DMS 273 treated with DMSO at 0.1 percent for 48 hours (cell line): ENCODE results near the gene ART1.
"Not testable (repeated sequence)": the region's sequence is repeated elsewhere in the genome, so short reads cannot be mapped to it uniquely, and the experiment has no call there.

ENCODE experiments used
- DNase-seq: peaks from one replicate; lab custom pipeline; 2025; lab: John Stamatoyannopoulos, UW

Gene ART1

GRCh38 chr11:3644817-3645235 is at the start of gene ART1:
TSS of gene ART1 (plus strand) at chr11:3645128. CDS start at chr11:3659214, 14,086 bp downstream.
- no peak for DNase-seq

DNA sequence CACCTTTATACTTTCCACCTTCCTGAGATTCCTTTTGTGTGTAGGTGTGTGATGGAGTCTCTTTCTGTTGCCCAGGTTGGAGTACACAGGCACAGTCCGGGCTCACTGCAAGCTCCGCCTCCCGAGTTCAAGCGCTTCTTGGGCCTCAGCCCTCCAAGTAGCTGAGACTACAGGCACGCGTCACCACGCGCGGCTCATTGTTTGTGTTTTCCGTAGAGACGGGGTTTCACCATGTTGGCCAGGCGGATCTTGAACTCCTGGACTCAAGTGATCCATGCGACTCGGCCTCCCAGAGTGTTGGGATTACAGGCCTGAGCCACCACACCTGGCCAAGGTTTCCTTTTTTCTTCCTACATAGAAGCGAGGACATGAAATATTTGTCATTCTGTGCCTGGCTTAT is 47.2 kb upstream of the ART1 start:
- not testable (repeated sequence) for DNase-seq

- DNase-seq, result not testable (repeated sequence)
Measured at GRCh38 chr11:3600201-3600600, 44.7 kb upstream of the ART1 start.

DNA sequence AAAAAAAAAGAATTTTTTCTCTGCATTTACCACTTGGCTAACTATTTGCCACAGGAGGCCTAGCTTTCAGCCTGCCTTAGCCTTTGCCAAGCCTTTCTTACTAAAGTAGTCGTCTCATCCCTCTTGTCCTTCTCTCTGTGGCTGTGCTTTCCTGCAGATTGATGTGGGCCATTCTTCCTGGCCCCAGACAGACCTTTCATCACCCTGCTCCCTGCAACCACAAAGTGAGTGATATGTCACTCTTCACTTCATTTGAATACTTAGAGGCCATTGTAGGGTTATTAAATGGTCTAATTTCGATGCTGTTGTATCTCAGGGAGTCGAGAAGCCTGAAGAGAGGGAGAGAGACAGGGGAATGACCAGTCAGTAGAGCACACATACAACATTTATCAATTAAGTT is 40.8 kb upstream of the ART1 start:
- DNase-seq, result no peak

DNA sequence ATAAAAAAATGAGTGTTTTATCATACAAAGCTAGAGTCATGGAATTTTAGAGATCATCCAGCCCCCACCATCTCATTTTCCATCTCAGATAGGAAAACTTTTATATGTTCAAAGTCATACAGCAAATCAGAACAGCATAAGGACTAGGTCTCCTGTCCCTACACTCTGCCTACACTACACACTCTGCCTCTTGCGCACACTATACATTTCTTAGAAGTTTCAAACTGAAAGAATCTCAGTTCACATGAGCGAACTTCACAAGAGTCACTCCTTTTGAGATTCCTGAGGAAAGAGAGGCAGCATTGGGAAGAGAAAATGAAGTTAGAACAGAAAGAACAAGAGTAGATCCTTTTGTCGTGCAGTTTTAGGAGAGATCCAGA is 39.7 kb upstream of the ART1 start:
- no peak for DNase-seq

GRCh38 chr11:3605771-3606203 is 39.1 kb upstream of the ART1 start:
- DNase-seq, result no peak

DNA sequence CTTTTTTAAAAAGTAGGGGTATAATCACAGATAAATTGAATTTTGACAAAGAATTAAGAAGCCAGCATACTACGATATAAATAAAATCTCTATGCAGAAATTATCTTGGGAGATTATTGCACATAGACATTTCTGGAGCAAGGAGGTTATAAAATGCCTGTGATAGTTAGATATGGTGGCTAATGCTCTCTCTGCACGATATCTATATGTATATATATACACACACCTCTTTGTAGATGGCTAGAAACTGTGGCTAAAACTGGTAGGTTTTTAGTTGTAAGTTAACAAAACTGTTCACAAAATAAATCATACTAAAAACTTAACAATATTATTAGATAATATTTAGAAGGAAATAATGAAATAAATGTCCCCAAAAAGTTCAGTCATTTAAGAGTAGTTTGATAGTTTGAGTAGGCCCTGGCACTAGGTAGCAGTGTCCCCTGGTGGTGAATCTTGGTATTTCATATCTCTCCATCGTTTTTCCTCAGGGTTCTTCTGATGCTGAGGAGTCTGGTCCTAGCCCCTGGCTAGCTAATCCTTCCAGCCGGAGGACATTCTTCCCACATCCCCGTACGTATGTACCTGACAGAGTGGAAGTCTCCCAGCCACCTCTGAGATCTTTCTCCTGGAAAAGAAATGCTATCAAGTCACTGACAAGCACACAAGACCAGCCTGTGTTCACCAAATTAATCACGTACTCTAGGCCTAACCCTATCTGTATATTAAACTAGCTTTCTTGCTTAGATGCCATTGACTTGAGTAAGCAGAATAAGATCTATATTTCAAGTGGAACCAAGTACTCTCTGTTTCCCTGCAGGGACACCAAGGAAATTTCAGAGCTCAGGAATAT is 35.3 kb upstream of the ART1 start:
- no peak for DNase-seq

- no peak for DNase-seq
Measured at GRCh38 chr11:3610846-3611245, 34.1 kb upstream of the ART1 start.

GRCh38 chr11:3611976-3612678 is 32.8 kb upstream of the ART1 start:
- no peak for DNase-seq

DNA sequence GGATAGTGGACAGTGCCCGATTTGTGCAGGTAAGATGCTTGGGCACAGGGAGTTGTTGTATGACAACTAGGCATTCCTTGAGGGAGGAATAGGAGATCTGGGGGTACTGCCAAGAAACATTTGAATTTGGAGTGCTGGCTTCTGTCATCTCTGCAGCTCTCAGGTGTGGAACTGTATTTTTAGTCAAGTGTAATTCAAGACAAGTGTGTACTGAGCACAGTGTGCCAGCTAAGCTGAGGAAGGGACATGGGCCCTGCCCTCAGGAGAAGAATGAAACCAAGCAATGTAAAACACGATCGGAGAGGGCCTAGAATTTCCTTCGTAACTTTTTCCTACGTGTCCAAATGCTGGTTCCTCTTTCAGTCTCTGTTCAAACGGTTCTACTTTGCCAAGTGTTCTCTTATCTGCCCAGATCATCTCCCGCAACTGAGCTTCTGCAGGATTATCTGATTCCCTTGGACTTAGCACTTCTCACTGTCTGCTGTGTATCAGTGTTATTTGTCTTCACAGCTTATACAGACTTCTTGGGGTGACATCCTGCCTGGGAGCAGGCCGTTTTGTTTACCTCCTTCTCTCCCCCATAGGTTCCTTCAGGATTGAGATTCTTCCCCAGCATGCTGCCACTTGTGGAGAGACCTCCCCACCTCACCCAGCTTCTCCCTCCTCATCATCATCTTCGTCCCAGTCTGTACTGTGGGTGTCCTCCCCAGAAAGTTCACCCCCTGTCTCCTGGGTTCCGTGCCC is 30.8 kb upstream of the ART1 start:
- no peak for DNase-seq

DNA sequence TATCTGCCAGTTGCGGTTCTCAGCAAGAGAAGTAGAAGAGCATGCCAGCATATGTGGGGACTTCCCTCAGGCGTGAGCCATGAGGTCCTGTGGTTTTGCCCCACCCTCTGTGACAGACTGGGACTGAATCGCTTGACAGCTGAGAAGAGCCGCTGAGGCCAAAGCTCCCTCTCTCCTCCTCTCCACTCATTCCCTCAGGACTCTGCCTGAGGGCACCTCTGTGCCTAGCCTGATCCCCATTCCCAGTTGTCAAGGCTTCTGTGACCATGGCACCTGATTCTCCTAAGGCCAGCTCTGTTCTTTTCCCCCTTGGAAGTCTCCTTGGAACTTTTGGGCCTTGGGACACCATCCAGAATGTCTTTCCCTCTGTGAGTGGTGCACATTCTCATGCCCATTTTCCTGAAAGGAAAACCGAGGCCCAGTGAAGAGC is 30.2 kb upstream of the ART1 start:
- DNase-seq, result no peak

DNA sequence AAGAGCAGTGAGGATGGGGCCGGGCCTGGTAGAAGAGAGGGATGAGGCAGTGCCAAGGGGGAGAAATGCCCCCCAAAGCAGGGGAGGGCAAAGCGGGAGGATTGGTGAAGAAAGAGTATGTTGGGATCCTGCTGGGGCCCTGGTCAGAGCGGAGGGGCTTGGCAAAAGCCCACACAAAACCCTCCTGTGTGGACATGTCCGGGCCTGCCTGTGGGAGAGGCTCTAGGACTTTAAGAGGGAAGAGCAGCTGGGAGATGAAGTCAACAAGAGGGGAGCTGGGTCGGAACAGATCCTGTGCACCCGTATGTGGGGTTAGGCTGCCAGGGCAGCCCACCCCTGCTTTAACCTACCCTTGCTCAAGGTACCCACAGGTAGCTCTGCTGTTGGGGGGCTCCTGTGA is 28.9 kb upstream of the ART1 start:
- DNase-seq, result no peak

- DNase-seq, result no peak
Measured at GRCh38 chr11:3616721-3617460, 28.0 kb upstream of the ART1 start.

DNA sequence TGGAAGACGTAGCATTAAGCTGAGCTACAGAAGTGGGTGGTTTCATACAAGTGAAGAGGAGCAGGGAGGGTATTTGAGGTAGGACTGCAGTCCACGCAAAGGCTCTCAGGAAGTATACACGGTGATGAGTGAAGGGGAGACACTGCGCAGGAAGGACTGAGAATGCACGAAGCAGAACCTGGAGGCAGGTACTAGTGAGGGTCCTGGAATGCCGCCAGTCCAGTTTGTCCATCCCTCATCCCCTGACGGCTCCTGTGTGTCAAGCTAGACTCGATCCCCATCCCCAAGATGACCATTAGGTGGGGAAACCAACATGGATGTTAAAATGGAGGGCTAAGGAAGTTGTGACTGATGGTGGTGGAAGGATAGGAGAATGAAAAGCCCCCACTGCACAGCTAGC is 26.9 kb upstream of the ART1 start:
- no peak for DNase-seq

DNA sequence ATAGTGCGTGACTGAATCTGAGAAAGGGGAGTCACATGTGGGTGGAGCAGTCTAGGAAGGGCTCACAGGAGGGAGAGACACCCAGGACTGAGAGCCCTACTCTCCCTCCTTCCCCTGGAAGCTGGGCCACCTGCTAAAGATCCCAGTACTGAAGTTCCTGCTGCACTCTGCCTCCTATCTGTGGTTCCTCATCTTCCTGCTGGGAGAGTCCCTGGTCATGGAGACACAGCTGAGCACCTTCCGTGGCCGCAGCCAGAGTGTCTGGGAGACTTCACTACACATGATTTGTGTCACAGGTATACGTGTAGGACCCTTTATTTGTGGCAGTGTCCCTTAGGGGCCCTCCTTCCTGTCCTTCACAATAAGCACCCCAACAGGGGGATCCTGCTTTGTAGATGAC is 22.4 kb upstream of the ART1 start:
- DNase-seq, result no peak

DNA sequence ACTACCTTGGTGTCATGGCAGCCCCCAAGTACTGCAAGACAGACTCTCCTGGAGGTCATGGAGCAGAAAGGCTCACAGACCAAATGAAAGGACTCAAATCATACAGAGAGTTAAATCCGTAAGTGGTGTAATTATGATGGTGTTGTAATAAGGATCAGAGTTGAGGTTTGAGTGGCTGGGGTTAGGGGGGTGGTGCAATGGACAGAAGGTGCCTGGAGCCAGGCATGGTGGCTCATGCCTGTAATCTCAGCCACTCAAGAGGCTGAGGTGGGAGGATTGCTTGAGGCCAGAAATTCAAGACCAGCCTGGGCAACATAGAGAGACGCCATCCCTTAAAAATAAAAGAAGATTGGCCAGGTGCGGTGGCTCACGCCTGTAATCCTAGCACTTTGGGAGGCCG is 21.8 kb upstream of the ART1 start:
- DNase-seq, result no peak

GRCh38 chr11:3623767-3624458 is 21.0 kb upstream of the ART1 start:
- DNase-seq, result no peak

- DNase-seq, result no peak
Measured at GRCh38 chr11:3626250-3626960, 18.5 kb upstream of the ART1 start.

- DNase-seq, result no peak
Measured at GRCh38 chr11:3627291-3627690, 17.6 kb upstream of the ART1 start.

DNA sequence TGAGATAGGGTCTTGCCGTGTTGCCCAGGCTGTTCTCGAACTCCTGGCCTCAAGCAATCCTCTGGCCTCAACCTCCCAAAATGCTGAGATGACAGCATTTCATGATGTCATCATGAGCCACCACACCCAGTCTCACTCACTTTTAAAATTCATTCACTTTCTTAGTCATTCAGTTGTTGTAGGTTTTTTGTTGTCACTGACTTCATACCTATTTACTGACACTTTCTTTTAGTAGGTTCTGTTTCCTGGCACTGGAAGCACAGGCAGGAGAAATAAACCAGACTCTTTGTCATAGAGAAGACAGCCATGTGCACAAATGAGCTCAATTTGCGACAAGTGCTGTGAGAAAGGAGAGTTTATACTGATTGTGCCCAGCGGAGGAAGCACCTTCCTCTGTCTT is 13.6 kb upstream of the ART1 start:
- DNase-seq, result no peak
